HepG2 (cell line): Measurements from ENCODE around the gene MAP3K4. TPM values are rescaled to one million over a fixed set of nuclear protein-coding genes. Genes with fewer than 3 reads are reported as not detected.

ENCODE experiments used
- ATAC-seq: fragments of 200-7000 bp; cut with Tn5 transposase; 3 replicates; pipeline ENCODE4 v1.9.1; 2020; ENCODE audit warnings: mild to moderate bottlenecking, moderate library complexity
- BruUV-seq: library from RNA; stranded (reverse); fragments of 400-500 nt; replicated peaks from 2 replicates; lab custom pipeline; 2021; lab: Mats Ljungman, UMichigan
- CTCF ChIA-PET: fragments of 300-600 bp; formaldehyde crosslinking; extraction: SDS; loops from one replicate; lab custom pipeline; 2021; ENCODE audit warnings: low total read pairs, inconsistent platforms, low intra/inter-chr PET ratio; lab: Yijun Ruan, JAX
- POLR2A ChIA-PET: fragments of 350-600 bp; sonication (Branson Sonifier 250); formaldehyde crosslinking; loops from one replicate; lab custom pipeline; 2020; ENCODE audit warnings: antibody characterized with exemption, inconsistent platforms; lab: Yijun Ruan, JAX
- DNase-seq: peaks from one replicate; pipeline ENCODE4 v3.0.0-alpha.2; 2015; ENCODE audit warnings: low spot score
- FAIRE-seq: peaks from 3 replicates; lab custom pipeline; 2011; peaks lifted over from hg19 to GRCh38; lab: Jason Lieb, UNC
- H2AFZ ChIP-seq: one replicate; pipeline ENCODE4 v1.6.1; 2011; ENCODE audit warnings: low read length, inconsistent platforms
- H3K27ac ChIP-seq: fragments of 300-600 bp; 3 replicates; pipeline ENCODE4 v1.8.0; 2011; ENCODE audit warnings: mixed run types, mild to moderate bottlenecking, mixed read lengths, low read length, inconsistent platforms; ENCODE audit not compliant: insufficient read depth; ENCODE audit errors: extremely low read length
- H3K27me3 ChIP-seq, 2 experiments: fragments of 200-600 bp in 1 of 2; 2 replicates in 1 of 2; 3 replicates in 1 of 2; pipeline versions ENCODE4 v1.6.0 to v1.8.0; 2011; ENCODE audit warnings: low read length in 2 of 2, mild to moderate bottlenecking in 2 of 2, moderate library complexity in 2 of 2, inconsistent platforms in 1 of 2; ENCODE audit not compliant: insufficient read depth in 2 of 2, control insufficient read depth in 1 of 2
- H3K36me3 ChIP-seq, 2 experiments: fragments of 200-600 bp in 1 of 2; replicated peaks in 1 of 2; 2 replicates in 1 of 2; 3 replicates in 1 of 2; pipeline versions ENCODE4 v1.5.1 to v1.8.0; 2011; ENCODE audit warnings: low read length in 2 of 2, inconsistent platforms in 1 of 2; ENCODE audit not compliant: insufficient read depth in 2 of 2, control insufficient read depth in 1 of 2
- H3K4me1 ChIP-seq: 2 replicates; pipeline ENCODE4 v1.5.1; 2012; ENCODE audit warnings: low read length, inconsistent platforms; ENCODE audit not compliant: insufficient read depth
- H3K4me2 ChIP-seq: 2 replicates; pipeline ENCODE4 v1.6.0; 2011; ENCODE audit warnings: low read depth, low read length, inconsistent platforms
- H3K4me3 ChIP-seq, 3 experiments: fragments of 200-600 bp in 1 of 3; sonication (generic), shearing (Covaris generic) in 1 of 3; replicated peaks in 1 of 3; 2 replicates each; pipeline ENCODE4 v1.5.1; 2011 to 2016; ENCODE audit warnings: low read length in 3 of 3, inconsistent platforms in 2 of 3, low read depth in 2 of 3, mild to moderate bottlenecking in 2 of 3, control low read depth in 1 of 3, mixed read lengths in 1 of 3; ENCODE audit not compliant: insufficient read depth in 1 of 3
- H3K79me2 ChIP-seq: one replicate; pipeline ENCODE4 v1.6.1; 2011; ENCODE audit warnings: low read length, inconsistent platforms; ENCODE audit not compliant: insufficient read depth
- H3K9ac ChIP-seq: 2 replicates; pipeline ENCODE4 v1.6.0; 2011; ENCODE audit warnings: mild to moderate bottlenecking, low read depth, low read length, inconsistent platforms; ENCODE audit not compliant: insufficient read depth
- H3K9me3 ChIP-seq: 2 replicates; pipeline ENCODE4 v1.5.1; 2012; ENCODE audit warnings: mild to moderate bottlenecking, low read length
- H4K20me1 ChIP-seq: 2 replicates; pipeline ENCODE4 v1.6.0; 2011; ENCODE audit warnings: inconsistent platforms, mild to moderate bottlenecking, low read length, moderate library complexity; ENCODE audit not compliant: insufficient read depth
- CBX5 ChIP-seq: sonication (generic); formaldehyde crosslinking; IDR thresholded peaks from 2 replicates; pipeline ENCODE4 v1.4.0; 2020; ENCODE audit warnings: missing genetic modification reagents, borderline replicate concordance
- FOXO4 ChIP-seq: sonication (generic); formaldehyde crosslinking; conservative IDR thresholded peaks from 2 replicates; pipeline ENCODE4 v1.8.1; 2023; ENCODE audit warnings: missing genetic modification reagents
- HNF1B ChIP-seq: sonication (generic); formaldehyde crosslinking; IDR thresholded peaks from 2 replicates; pipeline ENCODE4 v1.5.1; 2020; ENCODE audit warnings: mild to moderate bottlenecking, moderate library complexity, missing genetic modification reagents
- KMT2A ChIP-seq: sonication (generic); formaldehyde crosslinking; IDR thresholded peaks from 2 replicates; pipeline ENCODE4 v1.4.0; 2020; ENCODE audit warnings: missing genetic modification reagents
- ZNF660 ChIP-seq: sonication (generic); formaldehyde crosslinking; IDR thresholded peaks from 2 replicates; pipeline ENCODE4 v1.5.1; 2020; ENCODE audit warnings: mild to moderate bottlenecking, low read depth, missing genetic modification reagents, borderline replicate concordance
- WGBS: methylation state at CpG from one replicate; pipeline ENCODE4 v1.1.6; 2017; ENCODE audit warnings: low lambda C conversion rate; 5-methylcytosine and 5-hydroxymethylcytosine counted together
- in situ Hi-C: cut with HindIII; loops from 2 replicates; pipeline ENCODE4 v1.10.0; 2017; ENCODE audit warnings: low pct_unique_long_range_greater_than_20kb; ENCODE audit not compliant: extremely low pct_ligation_motif_present
- intact Hi-C: fragments of 100-400 bp; cut with micrococcal nuclease; formaldehyde crosslinking; loops from one replicate; pipeline ENCODE4 v1.10.0; 2022; ENCODE audit not compliant: unreplicated experiment
- polyA plus RNA-seq, 8 experiments: library from polyadenylated mRNA; depleted of rRNA in 3 of 8; stranded (reverse) in 7 of 8; unstranded in 1 of 8; fragments of >200 nt; fragmentation: Illumina TruSeq in 4 of 8; extraction: Trizol in 4 of 8; gene quantifications; 2 replicates each; pipeline versions ENCODE4 v1.2.1 to v1.2.3, GENCODE V29; 2011 to 2016; ENCODE audit warnings: low read depth in 4 of 8, missing spikeins in 1 of 8, mixed read lengths in 1 of 8; ENCODE audit not compliant: insufficient read depth in 1 of 8
- total RNA-seq, 5 experiments: library from RNA; depleted of rRNA; stranded (reverse); fragments of >200 nt; fragmentation: Illumina TruSeq; extraction: Trizol; gene quantifications; 2 replicates each; pipeline ENCODE4 v1.2.3, GENCODE V29; 2016; ENCODE audit warnings: low read depth in 1 of 5
- TF ChIP-seq, protein P1 (sequence below): sonication (generic); formaldehyde crosslinking; IDR thresholded peaks from 2 replicates; pipeline ENCODE4 v1.5.0; 2020; ENCODE audit warnings: missing genetic modification reagents, mild to moderate bottlenecking, borderline replicate concordance

MAP3K4 gene
- total and polyA plus RNA-seq, 2 of the 13 experiments (the other 11 are each of a cell fraction or from before 2014, with no cell fraction given), result 12.9 to 33.6 TPM

GRCh38 chr6:160967351-160967750 lies 24.2 kb upstream of the MAP3K4 start (continued):
- TF ChIP-seq, protein P1, sequence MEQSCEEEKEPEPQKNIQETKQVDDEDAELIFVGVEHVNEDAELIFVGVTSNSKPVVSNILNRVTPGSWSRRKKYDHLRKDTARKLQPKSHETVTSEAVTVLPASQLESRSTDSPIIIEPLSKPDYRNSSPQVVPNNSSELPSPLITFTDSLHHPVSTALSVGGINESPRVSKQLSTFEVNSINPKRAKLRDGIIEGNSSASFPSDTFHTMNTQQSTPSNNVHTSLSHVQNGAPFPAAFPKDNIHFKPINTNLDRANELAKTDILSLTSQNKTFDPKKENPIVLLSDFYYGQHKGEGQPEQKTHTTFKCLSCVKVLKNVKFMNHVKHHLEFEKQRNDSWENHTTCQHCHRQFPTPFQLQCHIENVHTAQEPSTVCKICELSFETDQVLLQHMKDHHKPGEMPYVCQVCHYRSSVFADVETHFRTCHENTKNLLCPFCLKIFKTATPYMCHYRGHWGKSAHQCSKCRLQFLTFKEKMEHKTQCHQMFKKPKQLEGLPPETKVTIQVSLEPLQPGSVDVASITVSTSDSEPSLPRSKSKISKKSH, result no peak

GRCh38 chr6:160967833-160968232 lies 23.7 kb upstream of the MAP3K4 start:
- FAIRE-seq, result no peak
- in situ Hi-C loops, result no loop called here
- no peak for ATAC-seq
- TF ChIP-seq CBX5 (CRISPR knock-in tag), result no peak
- no peak for TF ChIP-seq FOXO4 (CRISPR knock-in tag)
- TF ChIP-seq KMT2A (CRISPR knock-in tag), result no peak
- no peak for TF ChIP-seq ZNF660 (CRISPR knock-in tag)
- no peak for TF ChIP-seq HNF1B (CRISPR knock-in tag)
- BruUV-seq, result no TSS peak
- Histone ChIP-seq H3K27ac (no peak overlapping the region), H4K20me1 (no peaks in the 10 kb centered on the region), H3K36me3 (no peaks in the 10 kb centered on the region), H3K27me3 (no peaks in the 10 kb centered on the region), H3K79me2 (no peaks in the 10 kb centered on the region), H3K4me2 (no peak overlapping the region), H2AFZ (no peak overlapping the region), H3K9me3 (no peaks in the 10 kb centered on the region), H3K9ac (no peak overlapping the region), H3K4me1 (no peaks in the 10 kb centered on the region), H3K4me3 (no peak overlapping the region)
- POLR2A ChIA-PET, result no interaction called here
- CTCF ChIA-PET, result no interaction called here
- intact Hi-C loops, result no loop called here
- no peak for DNase-seq
- 0% methylated on average over 1 of the region's 1 CpG for WGBS
